RWPE2 (cell line): ENCODE data around the gene FAM219A.

ENCODE experiments used
- ATAC-seq: fragments of 200-7000 bp; cut with Tn5 transposase; 3 replicates; pipeline ENCODE4 v1.9.1; 2021; ENCODE audit warnings: low read depth
- DNase-seq: peaks from one replicate; pipeline ENCODE4 v3.0.0-alpha.2; 2020; ENCODE audit warnings: low spot score
- H3K27ac ChIP-seq: fragments of 450-650 bp; 2 replicates; pipeline ENCODE4 v1.5.1; 2017; ENCODE audit warnings: mild to moderate bottlenecking; ENCODE audit not compliant: poor library complexity, severe bottlenecking
- H3K27me3 ChIP-seq: fragments of 250-450 bp; sonication (Bioruptor Pico); 2 replicates; pipeline ENCODE4 v1.5.1; 2021; ENCODE audit warnings: mild to moderate bottlenecking, moderate library complexity; ENCODE audit not compliant: insufficient read depth, poor library complexity, severe bottlenecking
- H3K36me3 ChIP-seq: fragments of 250-450 bp; sonication (Bioruptor Pico); 2 replicates; pipeline ENCODE4 v1.5.1; 2020; ENCODE audit warnings: low read depth, mild to moderate bottlenecking, moderate library complexity
- H3K4me1 ChIP-seq: fragments of 250-450 bp; sonication (Bioruptor Pico); 2 replicates; pipeline ENCODE4 v1.5.1; 2021; ENCODE audit warnings: mild to moderate bottlenecking, moderate library complexity; ENCODE audit not compliant: insufficient read depth, poor library complexity, severe bottlenecking
- H3K4me3 ChIP-seq: fragments of 250-450 bp; sonication (Bioruptor Pico); 2 replicates; pipeline ENCODE4 v1.5.1; 2021; ENCODE audit warnings: mild to moderate bottlenecking, moderate library complexity; ENCODE audit not compliant: severe bottlenecking
- H3K9me3 ChIP-seq: fragments of 250-450 bp; sonication (Bioruptor Pico); 2 replicates; pipeline ENCODE4 v1.5.1; 2021; ENCODE audit warnings: mild to moderate bottlenecking, moderate library complexity; ENCODE audit not compliant: severe bottlenecking
- TF ChIP-seq, protein P1 (sequence below): fragments of 450-650 bp; IDR thresholded peaks from one replicate; pipeline ENCODE4 v1.5.1; 2017; ENCODE audit warnings: mild to moderate bottlenecking, moderate library complexity; ENCODE audit not compliant: poor library complexity, severe bottlenecking

The FAM219A gene

GRCh38 chr9:34437006-34437925 lies 21.1 kb downstream of the FAM219A start:
- Histone ChIP-seq H3K27me3 (no peaks in the 10 kb centered on the region), H3K27ac (no peak overlapping the region), H3K4me3 (no peak overlapping the region), H3K4me1 (peaks cover 7% of the 10 kb centered on the region), H3K36me3 (no peaks in the 10 kb centered on the region), H3K9me3 (no peaks in the 10 kb centered on the region)
- TF ChIP-seq, protein P1, sequence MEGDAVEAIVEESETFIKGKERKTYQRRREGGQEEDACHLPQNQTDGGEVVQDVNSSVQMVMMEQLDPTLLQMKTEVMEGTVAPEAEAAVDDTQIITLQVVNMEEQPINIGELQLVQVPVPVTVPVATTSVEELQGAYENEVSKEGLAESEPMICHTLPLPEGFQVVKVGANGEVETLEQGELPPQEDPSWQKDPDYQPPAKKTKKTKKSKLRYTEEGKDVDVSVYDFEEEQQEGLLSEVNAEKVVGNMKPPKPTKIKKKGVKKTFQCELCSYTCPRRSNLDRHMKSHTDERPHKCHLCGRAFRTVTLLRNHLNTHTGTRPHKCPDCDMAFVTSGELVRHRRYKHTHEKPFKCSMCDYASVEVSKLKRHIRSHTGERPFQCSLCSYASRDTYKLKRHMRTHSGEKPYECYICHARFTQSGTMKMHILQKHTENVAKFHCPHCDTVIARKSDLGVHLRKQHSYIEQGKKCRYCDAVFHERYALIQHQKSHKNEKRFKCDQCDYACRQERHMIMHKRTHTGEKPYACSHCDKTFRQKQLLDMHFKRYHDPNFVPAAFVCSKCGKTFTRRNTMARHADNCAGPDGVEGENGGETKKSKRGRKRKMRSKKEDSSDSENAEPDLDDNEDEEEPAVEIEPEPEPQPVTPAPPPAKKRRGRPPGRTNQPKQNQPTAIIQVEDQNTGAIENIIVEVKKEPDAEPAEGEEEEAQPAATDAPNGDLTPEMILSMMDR = peak; percentile 83
- DNase-seq = no peak
- ATAC-seq = peak; percentile 68

- H3K4me1 ChIP-seq = no peaks in the 10 kb centered on the region
- no peak overlapping the region for H3K4me3 ChIP-seq
- no peaks in the 10 kb centered on the region for H3K9me3 ChIP-seq
- ATAC-seq (no peak), DNase-seq (no peak)
- H3K27me3 ChIP-seq = no peaks in the 10 kb centered on the region
- H3K36me3 ChIP-seq = no peaks in the 10 kb centered on the region
- no peak overlapping the region for H3K27ac ChIP-seq
- TF ChIP-seq, protein P1 = no peak
Measured at GRCh38 chr9:34431667-34432066, 26.7 kb downstream of the FAM219A start.

DNA sequence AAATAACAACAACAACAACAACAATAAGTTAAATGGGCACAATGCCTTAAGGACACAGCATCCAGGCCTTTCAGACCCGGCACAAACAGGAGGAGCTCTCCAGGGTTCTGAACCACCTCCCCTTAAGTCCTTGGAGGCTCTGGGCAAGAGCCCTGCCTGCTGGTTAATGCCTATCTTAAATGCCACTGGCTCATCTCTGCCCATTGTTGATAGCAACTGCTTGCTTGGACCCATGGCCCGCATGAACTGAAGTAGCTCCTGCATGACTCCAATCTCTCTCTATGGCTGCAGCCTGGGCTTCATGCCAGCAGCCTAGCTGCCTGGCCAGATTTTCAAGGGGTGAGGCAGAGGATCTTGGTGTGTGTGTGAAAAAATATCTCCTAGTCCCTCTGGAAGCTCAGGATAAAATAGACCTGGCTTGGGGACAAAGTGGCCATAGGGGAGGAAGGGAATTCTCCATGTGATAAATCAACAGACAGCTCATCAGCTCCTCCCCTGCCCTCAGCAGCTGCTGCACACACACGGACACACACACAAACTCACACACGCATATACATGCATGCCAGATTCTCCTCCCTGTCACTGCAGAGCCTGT lies 27.4 kb downstream of the FAM219A start:
- Histone ChIP-seq H3K9me3 (no peaks in the 10 kb centered on the region), H3K36me3 (no peaks in the 10 kb centered on the region), H3K27ac (no peak overlapping the region), H3K4me3 (no peak overlapping the region), H3K4me1 (no peaks in the 10 kb centered on the region), H3K27me3 (no peaks in the 10 kb centered on the region)
- DNase-seq = no peak
- ATAC-seq = peak; percentile 77
- TF ChIP-seq, protein P1 = no peak

DNA sequence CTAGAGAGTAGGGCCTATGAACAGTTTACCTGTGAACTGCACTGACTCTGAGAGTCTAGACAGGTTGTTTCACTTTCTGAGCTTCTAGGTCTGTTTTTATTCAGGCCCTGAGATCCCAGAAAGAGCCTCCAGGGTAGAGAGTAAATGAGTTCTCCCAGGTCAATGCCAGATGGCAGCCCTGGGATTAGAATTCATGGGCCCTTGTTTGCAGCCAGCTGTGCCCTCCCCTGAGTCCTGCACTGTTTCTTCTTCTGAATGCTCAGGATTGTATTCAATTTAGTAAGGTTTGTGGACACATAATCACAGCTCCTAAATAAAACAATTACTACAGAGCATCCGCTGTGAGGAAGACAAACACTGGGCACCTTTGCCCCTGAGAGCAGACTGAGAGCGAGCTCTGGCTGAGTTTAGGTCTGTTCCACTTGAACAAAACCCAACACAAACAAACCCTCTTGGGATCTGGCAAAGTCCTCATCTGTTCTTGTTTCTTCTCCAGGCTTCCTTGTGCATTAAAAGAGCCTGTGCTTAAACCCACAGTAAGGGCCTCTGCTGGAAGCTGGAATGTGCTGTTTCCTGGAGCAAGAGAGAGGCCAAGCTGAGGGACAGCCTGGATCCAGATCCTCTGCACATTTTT lies 29.9 kb downstream of the FAM219A start:
- Histone ChIP-seq H3K4me1 (no peaks in the 10 kb centered on the region), H3K36me3 (no peaks in the 10 kb centered on the region), H3K9me3 (no peaks in the 10 kb centered on the region), H3K4me3 (no peak overlapping the region), H3K27ac (no peak overlapping the region), H3K27me3 (no peaks in the 10 kb centered on the region)
- ATAC-seq (no peak), DNase-seq (no peak)
- TF ChIP-seq, protein P1 = no peak
